ENCODE results near the gene BNC2. TPM values are rescaled to one million over a fixed set of nuclear protein-coding genes. Genes with fewer than 3 reads are reported as not detected.
A peak's percentile ranks its signal among the peaks of the same experiment; 100 is the strongest.

The BNC2 gene
- total RNA-seq, 1 donor from 2014 or later = 38.0 TPM

- H3K27ac Mint-ChIP-seq (ENCODE audit: unreplicated experiment) = no peak overlapping the region
Measured at GRCh38 chr9:16718952-16719351, 151.5 kb downstream of the BNC2 start.

GRCh38 chr9:16718296-16718695, 152.2 kb downstream of the BNC2 start:
- no peak overlapping the region for H3K4me3 Mint-ChIP-seq (ENCODE audit: unreplicated experiment)
- Histone ChIP-seq H2AFZ (ENCODE audit: low read depth, low read length) (no peak overlapping the region), H3K9ac (ENCODE audit: low read length) (no peak overlapping the region), H4K20me1 (ENCODE audit: insufficient read depth, low read length) (no peaks in the 10 kb centered on the region), H3K9me3 (ENCODE audit: insufficient read depth, low read depth, low read length) (no peaks in the 10 kb centered on the region), H3K36me3 (ENCODE audit: insufficient read depth, low read length) (no peaks in the 10 kb centered on the region), H3K27ac (ENCODE audit: low read depth, low read length) (no peak overlapping the region), H3K4me3 (ENCODE audit: insufficient read depth, low read depth, low read length) (no peak overlapping the region), H3K4me2 (ENCODE audit: low read length) (no peak overlapping the region), H3K79me2 (ENCODE audit: insufficient read depth, low read length) (peaks cover 13% of the 10 kb centered on the region), H3K4me1 (ENCODE audit: insufficient read depth, low read length) (peaks cover 16% of the 10 kb centered on the region), H3K27me3 (ENCODE audit: insufficient read depth, low read length) (no peaks in the 10 kb centered on the region)
- no peaks in the 10 kb centered on the region for H3K36me3 Mint-ChIP-seq (ENCODE audit: low read depth, unreplicated experiment)
- no peak overlapping the region for H3K27ac Mint-ChIP-seq (ENCODE audit: unreplicated experiment)
- no peaks in the 10 kb centered on the region for H3K27me3 Mint-ChIP-seq (ENCODE audit: low read depth, unreplicated experiment)
- H3K4me1 Mint-ChIP-seq (ENCODE audit: low read depth, unreplicated experiment) = peaks cover 22% of the 10 kb centered on the region
- no peaks in the 10 kb centered on the region for H3K9me3 Mint-ChIP-seq (ENCODE audit: unreplicated experiment)
- TF ChIP-seq EZH2 (IDR thresholded peaks at IDR 0.05; ENCODE audit: insufficient read depth, low read length) = no peak
- TF ChIP-seq CTCF (IDR thresholded peaks at IDR 0.05; ENCODE audit: insufficient read depth, low read depth, low read length) = no peak
- peak; percentile 37 for FAIRE-seq
- DNase-seq (ENCODE audit: low read depth) = no peak

More at GRCh38 chr9:16718952-16719351, 151.5 kb downstream of the BNC2 start:
- Histone ChIP-seq H3K27ac (ENCODE audit: low read depth, low read length) (no peak overlapping the region), H3K79me2 (ENCODE audit: insufficient read depth, low read length) (peaks cover 13% of the 10 kb centered on the region), H2AFZ (ENCODE audit: low read depth, low read length) (no peak overlapping the region), H3K4me2 (ENCODE audit: low read length) (no peak overlapping the region), H4K20me1 (ENCODE audit: insufficient read depth, low read length) (no peaks in the 10 kb centered on the region), H3K9me3 (ENCODE audit: insufficient read depth, low read depth, low read length) (no peaks in the 10 kb centered on the region), H3K27me3 (ENCODE audit: insufficient read depth, low read length) (no peaks in the 10 kb centered on the region), H3K4me3 (ENCODE audit: insufficient read depth, low read depth, low read length) (no peak overlapping the region), H3K9ac (ENCODE audit: low read length) (no peak overlapping the region), H3K36me3 (ENCODE audit: insufficient read depth, low read length) (no peaks in the 10 kb centered on the region), H3K4me1 (ENCODE audit: insufficient read depth, low read length) (peaks cover 16% of the 10 kb centered on the region)
- no peaks in the 10 kb centered on the region for H3K36me3 Mint-ChIP-seq (ENCODE audit: low read depth, unreplicated experiment)
- no peak for TF ChIP-seq CTCF (IDR thresholded peaks at IDR 0.05; ENCODE audit: insufficient read depth, low read depth, low read length)
- TF ChIP-seq EZH2 (IDR thresholded peaks at IDR 0.05; ENCODE audit: insufficient read depth, low read length) = no peak
- DNase-seq (ENCODE audit: low read depth) = no peak
- FAIRE-seq = no peak
- no peak overlapping the region for H3K4me3 Mint-ChIP-seq (ENCODE audit: unreplicated experiment)
- H3K27me3 Mint-ChIP-seq (ENCODE audit: low read depth, unreplicated experiment) = no peaks in the 10 kb centered on the region
- H3K9me3 Mint-ChIP-seq (ENCODE audit: unreplicated experiment) = no peaks in the 10 kb centered on the region
- peaks cover 22% of the 10 kb centered on the region for H3K4me1 Mint-ChIP-seq (ENCODE audit: low read depth, unreplicated experiment)

- no peak overlapping the region for H3K4me3 ChIP-seq (ENCODE audit: insufficient read depth, low read depth, low read length)
- FAIRE-seq (no peak), DNase-seq (ENCODE audit: low read depth) (no peak)
- no peak overlapping the region for H3K4me2 ChIP-seq (ENCODE audit: low read length)
- no peak overlapping the region for H2AFZ ChIP-seq (ENCODE audit: low read depth, low read length)
- H3K27me3 ChIP-seq (ENCODE audit: insufficient read depth, low read length) = no peaks in the 10 kb centered on the region
- H3K9me3 Mint-ChIP-seq (ENCODE audit: unreplicated experiment) = no peaks in the 10 kb centered on the region
- H3K4me3 Mint-ChIP-seq (ENCODE audit: unreplicated experiment) = no peak overlapping the region
- H4K20me1 ChIP-seq (ENCODE audit: insufficient read depth, low read length) = no peaks in the 10 kb centered on the region
- no peaks in the 10 kb centered on the region for H3K36me3 ChIP-seq (ENCODE audit: insufficient read depth, low read length)
- no peak overlapping the region for H3K27ac Mint-ChIP-seq (ENCODE audit: unreplicated experiment)
- H3K27ac ChIP-seq (ENCODE audit: low read depth, low read length) = no peak overlapping the region
- H3K27me3 Mint-ChIP-seq (ENCODE audit: low read depth, unreplicated experiment) = no peaks in the 10 kb centered on the region
- no peaks in the 10 kb centered on the region for H3K36me3 Mint-ChIP-seq (ENCODE audit: low read depth, unreplicated experiment)
- H3K9ac ChIP-seq (ENCODE audit: low read length) = no peak overlapping the region
- peaks cover 10% of the 10 kb centered on the region for H3K4me1 ChIP-seq (ENCODE audit: insufficient read depth, low read length)
- peaks cover 29% of the 10 kb centered on the region for H3K4me1 Mint-ChIP-seq (ENCODE audit: low read depth, unreplicated experiment)
- no peaks in the 10 kb centered on the region for H3K79me2 ChIP-seq (ENCODE audit: insufficient read depth, low read length)
- H3K9me3 ChIP-seq (ENCODE audit: insufficient read depth, low read depth, low read length) = no peaks in the 10 kb centered on the region
- TF ChIP-seq CTCF (IDR thresholded peaks at IDR 0.05; ENCODE audit: insufficient read depth, low read depth, low read length) = no peak
- no peak for TF ChIP-seq EZH2 (IDR thresholded peaks at IDR 0.05; ENCODE audit: insufficient read depth, low read length)
Measured at GRCh38 chr9:16716601-16717000, 153.9 kb downstream of the BNC2 start.

All from astrocyte (in vitro differentiated cells and primary cell).